A673 (cell line): ENCODE results near the gene MVB12A. TPM values are rescaled to one million over a fixed set of nuclear protein-coding genes. Genes with fewer than 3 reads are reported as not detected.

Experiments used
- BruUV-seq: library from RNA; stranded (reverse); fragments of 400-500 nt; replicated peaks from 2 replicates; lab custom pipeline; 2021; lab: Mats Ljungman, UMichigan
- CTCF ChIA-PET: fragments of 300-600 bp; sonication (Branson Sonifier 250); formaldehyde crosslinking; loops from one replicate; lab custom pipeline; 2022; ENCODE audit warnings: antibody characterized with exemption; lab: Charles Lee
- POLR2A ChIA-PET: fragments of 300-600 bp; sonication (Branson Sonifier 250); formaldehyde crosslinking; loops from one replicate; lab custom pipeline; 2022; ENCODE audit warnings: antibody characterized with exemption; ENCODE audit not compliant: low non-redundant PET; lab: Charles Lee
- DNase-seq: peaks from one replicate; pipeline ENCODE4 v3.0.0-alpha.2; 2015; ENCODE audit warnings: low spot score
- H3K27ac ChIP-seq: fragments of 200-600 bp; sonication (generic); 2 replicates; pipeline ENCODE4 v1.5.1; 2016; ENCODE audit warnings: mixed run types, low read depth, mild to moderate bottlenecking, mixed read lengths, antibody characterized with exemption, low read length; ENCODE audit not compliant: poor library complexity, severe bottlenecking
- H3K27me3 ChIP-seq: fragments of 200-600 bp; sonication (generic); replicated peaks from 2 replicates; pipeline ENCODE4 v1.6.1; 2017; ENCODE audit warnings: mixed run types, low read depth, mild to moderate bottlenecking, mixed read lengths, antibody characterized with exemption, low read length; ENCODE audit not compliant: insufficient read depth, poor library complexity
- H3K36me3 ChIP-seq: fragments of 200-600 bp; sonication (generic); 2 replicates; pipeline ENCODE4 v1.6.1; 2016; ENCODE audit warnings: mixed run types, mild to moderate bottlenecking, mixed read lengths, antibody characterized with exemption, low read length; ENCODE audit not compliant: insufficient read depth, poor library complexity, severe bottlenecking
- H3K4me1 ChIP-seq: fragments of 200-600 bp; sonication (generic); 2 replicates; pipeline ENCODE4 v1.6.1; 2017; ENCODE audit warnings: mixed run types, mild to moderate bottlenecking, mixed read lengths, antibody characterized with exemption, low read length; ENCODE audit not compliant: insufficient read depth, poor library complexity, severe bottlenecking
- H3K4me3 ChIP-seq: fragments of 200-600 bp; sonication (generic); 2 replicates; pipeline ENCODE4 v1.5.1; 2016; ENCODE audit warnings: low read depth, mixed run types, mild to moderate bottlenecking, mixed read lengths, low read length; ENCODE audit not compliant: poor library complexity, severe bottlenecking
- H3K9me3 ChIP-seq: fragments of 200-600 bp; sonication (generic); 2 replicates; pipeline ENCODE4 v1.6.1; 2016; ENCODE audit warnings: mixed run types, low read depth, mild to moderate bottlenecking, mixed read lengths, antibody characterized with exemption, low read length; ENCODE audit not compliant: poor library complexity, severe bottlenecking
- CTCF ChIP-seq: fragments of 300-800, 200-600 bp; sonication (generic); conservative IDR thresholded peaks from 2 replicates; pipeline ENCODE4 v1.5.1; 2017; ENCODE audit warnings: low read depth, mild to moderate bottlenecking, antibody characterized with exemption, low read length, moderate library complexity, mixed read lengths
- EZH2 ChIP-seq: fragments of 200-600 bp; sonication (generic); IDR thresholded peaks from 2 replicates; pipeline ENCODE4 v1.6.1; 2017; ENCODE audit warnings: borderline replicate concordance, low read depth, mild to moderate bottlenecking, mixed read lengths, antibody characterized with exemption, low read length; ENCODE audit not compliant: poor library complexity, severe bottlenecking
- intact Hi-C: fragments of 100-400 bp; cut with micrococcal nuclease; formaldehyde crosslinking; loops from one replicate; pipeline ENCODE4 v1.10.0; 2022; ENCODE audit not compliant: unreplicated experiment
- total RNA-seq: library from RNA; stranded (reverse); gene quantifications from 2 replicates; pipeline ENCODE4 v1.2.3, GENCODE V29; 2021

The MVB12A gene
- total RNA-seq, 1 experiment from 2014 or later, result 39.5 TPM

GRCh38 chr19:17420475-17420924, 653 bp downstream of the MVB12A start:
- H3K27me3 ChIP-seq, result no peaks in the 10 kb centered on the region
- CTCF ChIA-PET, result no interaction called here
- H3K27ac ChIP-seq, result peak overlapping the region; percentile 81
- DNase-seq, result no peak
- H3K36me3 ChIP-seq, result peaks cover 3% of the 10 kb centered on the region
- POLR2A ChIA-PET, result no interaction called here
- peaks cover 5% of the 10 kb centered on the region for H3K4me1 ChIP-seq
- peak overlapping the region; percentile 92 for H3K4me3 ChIP-seq
- intact Hi-C loops, result no loop called here
- H3K9me3 ChIP-seq, result no peaks in the 10 kb centered on the region
- TF ChIP-seq CTCF (no peak), EZH2 (no peak)
- BruUV-seq, result TSS peak; percentile 49

GRCh38 chr19:17421942-17422341, 2.1 kb downstream of the MVB12A start:
- Histone ChIP-seq H3K4me3 (no peak overlapping the region), H3K27ac (no peak overlapping the region), H3K9me3 (no peaks in the 10 kb centered on the region), H3K36me3 (peaks cover 3% of the 10 kb centered on the region), H3K4me1 (peaks cover 5% of the 10 kb centered on the region), H3K27me3 (no peaks in the 10 kb centered on the region)
- no peak for TF ChIP-seq EZH2
- TF ChIP-seq CTCF, result no peak
- no TSS peak for BruUV-seq
- ChIA-PET CTCF (no interaction called here), POLR2A (no interaction called here)
- intact Hi-C loops, result no loop called here
- DNase-seq, result no peak

- CTCF ChIA-PET, result interaction anchor here (0.6 kb wide), 1 partner anchor 180 kb away, joined by 6 read pairs; no protein-coding TSS in a partner anchor
Observed at GRCh38 chr19:17423429-17424208, 3.8 kb downstream of the MVB12A start.

More at GRCh38 chr19:17423429-17424208, 3.8 kb downstream of the MVB12A start:
- peaks cover 5% of the 10 kb centered on the region for H3K4me1 ChIP-seq
- no peak overlapping the region for H3K4me3 ChIP-seq
- no TSS peak for BruUV-seq
- intact Hi-C loops, result no loop called here
- peaks cover 3% of the 10 kb centered on the region for H3K36me3 ChIP-seq
- no peak for DNase-seq
- no peaks in the 10 kb centered on the region for H3K27me3 ChIP-seq
- H3K9me3 ChIP-seq, result no peaks in the 10 kb centered on the region
- TF ChIP-seq CTCF (no peak), EZH2 (no peak)
- POLR2A ChIA-PET, result no interaction called here
- no peak overlapping the region for H3K27ac ChIP-seq
